Heart right ventricle (tissue), 16 donors: ENCODE measurements around the gene TFRC. TPM values are rescaled to one million over a fixed set of nuclear protein-coding genes. Genes with fewer than 3 reads are reported as not detected.

ENCODE experiments used
- ATAC-seq, 8 donors: fragments of 200-7000 bp; cut with Tn5 transposase; one replicate each; pipeline ENCODE4 v1.9.1; 2020; ENCODE audit warnings: mild to moderate bottlenecking in 8 of 8, moderate library complexity in 8 of 8, moderate number of reproducible peaks in 1 of 8
- DNase-seq, 2 donors: peaks; one replicate each; pipeline ENCODE4 v3.0.0-alpha.2; 2020
- H3K27ac ChIP-seq, 10 donors: fragments of 200-600 bp; sonication (generic) in 2 of 10; one replicate each; pipeline versions ENCODE4 v1.5.0 to v1.8.0; 2020 to 2022; ENCODE audit warnings: mild to moderate bottlenecking in 3 of 10
- H3K27me3 ChIP-seq, 7 donors: fragments of 200-600 bp; one replicate each; pipeline ENCODE4 v1.8.0; 2021 to 2022; ENCODE audit warnings: mild to moderate bottlenecking in 2 of 7
- H3K36me3 ChIP-seq, 9 donors: fragments of 200-600 bp; sonication (generic) in 1 of 9; one replicate each; pipeline versions ENCODE4 v1.5.0 to v1.8.0; 2020 to 2022; ENCODE audit warnings: mild to moderate bottlenecking in 2 of 9
- H3K4me1 ChIP-seq, 9 donors: fragments of 200-600 bp; sonication (generic) in 1 of 9; one replicate each; pipeline versions ENCODE4 v1.5.0 to v1.8.0; 2020 to 2022; ENCODE audit warnings: mild to moderate bottlenecking in 4 of 9
- H3K4me3 ChIP-seq, 10 donors: fragments of 200-600 bp; sonication (generic) in 2 of 10; one replicate each; pipeline versions ENCODE4 v1.5.0 to v1.8.0; 2020 to 2022; ENCODE audit warnings: mild to moderate bottlenecking in 7 of 10, moderate library complexity in 2 of 10
- H3K9me3 ChIP-seq, 11 donors: fragments of 200-600 bp in 10 of 11; sonication (generic) in 2 of 11; one replicate each; pipeline versions ENCODE4 v1.5.0 to v1.8.0; 2013 to 2022; ENCODE audit warnings: mild to moderate bottlenecking in 2 of 11, control low read depth in 1 of 11, moderate library complexity in 1 of 11
- WGBS, 2 donors: extraction: QIAGEN DNeasy Blood & Tissue Kit; methylation state at CpG; one replicate each; pipeline ENCODE4 v1.1.7; 2013; ENCODE audit warnings: inconsistent platforms in 1 of 2; 5-methylcytosine and 5-hydroxymethylcytosine counted together
- intact Hi-C, 10 donors: fragments of 100-400 bp; cut with DNase I; formaldehyde crosslinking; loops; one replicate each; pipeline versions ENCODE4 v1.11.1 to v1.14.2; 2022
- polyA plus RNA-seq, 2 donors: library from polyadenylated mRNA; stranded (reverse); fragments of 200-250 nt; gene quantifications; one replicate each; pipeline ENCODE4 v1.2.3, GENCODE V29; 2013
- total RNA-seq, 10 donors: library from RNA; stranded (reverse); fragmentation: NEBNext Ultra II Directional in 3 of 10; extraction: Animal tissue kit (Norgen Biotek cat#: 25700) in 3 of 10; gene quantifications; one replicate each; pipeline versions ENCODE4 v1.2.1 to v1.2.4, GENCODE V29; 2021 to 2023
- TF ChIP-seq, protein P1 (sequence below), 9 donors: fragments of 200-600 bp; sonication (generic) in 2 of 9; IDR thresholded peaks; one replicate each; pipeline versions ENCODE4 v1.5.0 to v1.8.0; 2021 to 2022; ENCODE audit warnings: antibody characterized with exemption in 9 of 9, mild to moderate bottlenecking in 5 of 9, moderate library complexity in 1 of 9
- donor health status: Arrhythmogenic right ventricular cardiomyopathy.
- donor health status: ischemic (EF 13 %, LVEDD 7.1; RV severe dilation, severe dysfunction).
- donor health status: healthy with polysubstance abuse.
- donor health status: DM: no; HTN: yes; CAD: no.
- donor health status: DM: no; HTN: no; CAD: no.
- donor health status: ischemic (EF 25% LVEDD 6.9; RV normal size, moderate dysfunction).
- donor health status: ischemic (EF 25% LVEDD 5.7; RV mildly dilated, moderate dysfunction).
- donor health status: healthy.
- donor health status: DM: yes; HTN: yes; CAD: no.
- donor health status: Ischemic cardiomyopathy.
- donor health status: ischemic (EF 35%, LVEDD 5.7; RV mildly dilated, moderate dysfunction).
- donor health status: nonischemic (EF 11% LVEDD 7.7; RV severe dilation, severe dysfunction).
- donor health status: DM: yes; HTN: yes; CAD: no.
- donor health status: PGD.
- donor health status: ischemic (EF 29% LVEDD 5.4; RV normal size, mild dysfunction).
- donor health status: nonischemic (EF 23%, LVEDD 6.1; RV moderate dilation, normal function).

TFRC gene
- total and polyA plus RNA-seq, 12 donors: 25.7 to 300 (median 81.5) TPM

DNA sequence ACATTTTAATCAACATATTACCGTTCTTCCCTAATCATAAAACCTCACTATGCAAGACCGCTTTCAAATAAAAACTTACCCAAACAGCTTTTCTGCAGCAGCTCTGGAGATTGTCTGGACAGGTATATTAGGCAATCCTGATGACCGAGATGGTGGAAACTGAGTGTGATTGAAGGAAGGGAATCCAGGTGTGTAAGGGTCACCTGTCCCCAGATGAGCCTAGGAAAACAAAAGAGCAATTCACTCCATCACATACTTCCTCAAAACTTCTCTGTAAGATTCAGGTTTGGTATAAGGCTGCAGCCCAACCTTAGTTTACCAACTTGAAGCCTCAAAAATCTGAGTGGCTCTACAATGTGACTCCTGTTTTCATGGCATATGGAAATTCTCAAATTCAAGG lies 14.5 kb downstream of the TFRC start:
- H3K36me3 ChIP-seq: peaks cover 0 to 100% (median 83%) of the 10 kb centered on the region in 9 donors
- intact Hi-C loops: no loop called here
- no peaks in the 10 kb centered on the region for H3K9me3 ChIP-seq
- 94 to 97% methylated on average over 3 of the region's 3 CpGs for WGBS, 2 donors
- H3K4me3 ChIP-seq: no peak overlapping the region
- DNase-seq: no peak
- TF ChIP-seq, protein P1, sequence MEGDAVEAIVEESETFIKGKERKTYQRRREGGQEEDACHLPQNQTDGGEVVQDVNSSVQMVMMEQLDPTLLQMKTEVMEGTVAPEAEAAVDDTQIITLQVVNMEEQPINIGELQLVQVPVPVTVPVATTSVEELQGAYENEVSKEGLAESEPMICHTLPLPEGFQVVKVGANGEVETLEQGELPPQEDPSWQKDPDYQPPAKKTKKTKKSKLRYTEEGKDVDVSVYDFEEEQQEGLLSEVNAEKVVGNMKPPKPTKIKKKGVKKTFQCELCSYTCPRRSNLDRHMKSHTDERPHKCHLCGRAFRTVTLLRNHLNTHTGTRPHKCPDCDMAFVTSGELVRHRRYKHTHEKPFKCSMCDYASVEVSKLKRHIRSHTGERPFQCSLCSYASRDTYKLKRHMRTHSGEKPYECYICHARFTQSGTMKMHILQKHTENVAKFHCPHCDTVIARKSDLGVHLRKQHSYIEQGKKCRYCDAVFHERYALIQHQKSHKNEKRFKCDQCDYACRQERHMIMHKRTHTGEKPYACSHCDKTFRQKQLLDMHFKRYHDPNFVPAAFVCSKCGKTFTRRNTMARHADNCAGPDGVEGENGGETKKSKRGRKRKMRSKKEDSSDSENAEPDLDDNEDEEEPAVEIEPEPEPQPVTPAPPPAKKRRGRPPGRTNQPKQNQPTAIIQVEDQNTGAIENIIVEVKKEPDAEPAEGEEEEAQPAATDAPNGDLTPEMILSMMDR (IDR thresholded peaks at IDR 0.05): no peak
- H3K27me3 ChIP-seq: no peaks in the 10 kb centered on the region
- no peak for ATAC-seq
- no peak overlapping the region for H3K27ac ChIP-seq
- peaks cover 0 to 14% (median 0%) of the 10 kb centered on the region in 9 donors for H3K4me1 ChIP-seq

DNA sequence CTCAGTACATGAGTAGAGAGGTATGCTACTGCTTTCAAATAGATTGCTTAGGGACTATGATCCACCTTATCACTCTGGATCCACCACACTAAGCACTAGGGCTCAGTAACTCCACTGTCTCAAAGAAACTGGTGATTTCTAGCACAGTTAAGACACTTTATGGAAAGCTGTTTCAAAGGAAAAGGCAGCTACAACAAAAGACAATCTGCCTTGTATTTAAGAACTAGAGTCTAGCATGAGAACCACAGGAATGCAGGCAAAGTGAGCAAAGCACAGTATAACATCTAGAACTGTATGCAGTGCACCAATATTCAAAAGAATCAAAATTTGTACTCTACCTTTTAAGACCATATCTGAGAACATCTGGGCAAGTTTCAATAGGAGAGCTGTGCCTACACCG lies 17.9 kb downstream of the TFRC start:
- Histone ChIP-seq H3K4me3 (no peak overlapping the region), H3K27ac (no peak overlapping the region), H3K27me3 (no peaks in the 10 kb centered on the region), H3K4me1 (no peaks in the 10 kb centered on the region), H3K9me3 (no peaks in the 10 kb centered on the region), H3K36me3 (peaks cover 0 to 100% (median 91%) of the 10 kb centered on the region in 9 donors)
- TF ChIP-seq, protein P1 (IDR thresholded peaks at IDR 0.05): no peak
- ATAC-seq (no peak), DNase-seq (no peak)
- WGBS, 2 donors: 94 to 100% methylated on average over 1 of the region's 1 CpG
- intact Hi-C loops: no loop called here

DNA sequence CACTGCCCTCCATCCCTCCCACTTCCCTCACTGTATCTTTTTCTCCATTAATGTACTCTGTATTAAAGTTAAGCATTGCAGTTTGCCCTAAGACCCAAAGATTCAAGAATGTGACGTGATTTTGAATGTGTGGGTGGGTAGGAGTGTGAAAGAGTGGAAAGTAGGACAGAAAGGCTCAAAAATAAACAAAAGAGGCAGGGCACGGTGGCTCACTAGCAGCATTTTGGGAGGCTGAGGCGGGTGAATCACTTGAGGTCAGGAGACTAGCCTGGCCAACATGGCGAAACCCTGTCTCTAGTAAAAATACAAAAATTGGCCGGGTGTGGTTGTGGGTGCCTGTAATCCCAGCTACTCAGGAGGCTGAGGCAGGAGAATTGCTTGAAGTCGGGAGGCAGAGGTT lies 18.4 kb downstream of the TFRC start:
- TF ChIP-seq, protein P1 (IDR thresholded peaks at IDR 0.05): no peak
- no peak overlapping the region for H3K4me3 ChIP-seq
- intact Hi-C loops: no loop called here
- DNase-seq: no peak
- no peaks in the 10 kb centered on the region for H3K27me3 ChIP-seq
- ATAC-seq: no peak
- H3K36me3 ChIP-seq: peaks cover 0 to 100% (median 89%) of the 10 kb centered on the region in 9 donors
- no peaks in the 10 kb centered on the region for H3K4me1 ChIP-seq
- no peaks in the 10 kb centered on the region for H3K9me3 ChIP-seq
- WGBS, 2 donors: 92 to 94% methylated on average over 6 of the region's 6 CpGs
- no peak overlapping the region for H3K27ac ChIP-seq

DNA sequence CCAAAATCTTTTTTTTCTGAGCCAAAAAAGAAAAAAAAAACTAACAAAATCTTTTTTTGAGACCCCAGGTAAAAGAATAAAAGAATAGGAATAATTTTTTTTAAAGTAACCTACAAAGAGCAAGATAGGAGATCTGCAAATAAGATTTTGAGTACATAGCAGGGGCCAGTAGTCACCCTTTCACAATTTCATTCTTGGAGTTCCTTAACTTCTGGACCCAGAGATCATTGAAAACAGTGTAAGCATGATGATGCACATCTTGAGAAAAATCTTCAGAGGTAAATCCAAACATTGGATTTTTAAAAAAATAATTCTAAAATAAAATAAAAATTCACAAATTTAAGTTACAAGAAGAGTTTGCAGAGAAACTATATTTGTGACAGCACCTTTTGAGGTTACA lies 18.8 kb downstream of the TFRC start:
- TF ChIP-seq, protein P1 (IDR thresholded peaks at IDR 0.05): no peak
- DNase-seq (no peak), ATAC-seq (no peak)
- Histone ChIP-seq H3K4me1 (no peaks in the 10 kb centered on the region), H3K27me3 (no peaks in the 10 kb centered on the region), H3K4me3 (no peak overlapping the region), H3K9me3 (no peaks in the 10 kb centered on the region), H3K27ac (no peak overlapping the region), H3K36me3 (peaks cover 0 to 100% (median 89%) of the 10 kb centered on the region in 9 donors)
- intact Hi-C loops: no loop called here
